GM12801 (cell line): Measurements from ENCODE around the gene SENP8.

Source experiments
- CTCF ChIP-seq: IDR thresholded peaks from one replicate; pipeline ENCODE4 v1.5.1; 2011; ENCODE audit warnings: control low read depth; ENCODE audit not compliant: insufficient read length; ENCODE audit errors: extremely low read depth

The SENP8 gene

GRCh38 chr15:72135719-72136118 is 17.5 kb downstream of the SENP8 start:
- TF ChIP-seq CTCF: no peak

- no peak for TF ChIP-seq CTCF
These were observed 18.2 kb downstream of the SENP8 start for GRCh38 chr15:72136170-72137051.

DNA sequence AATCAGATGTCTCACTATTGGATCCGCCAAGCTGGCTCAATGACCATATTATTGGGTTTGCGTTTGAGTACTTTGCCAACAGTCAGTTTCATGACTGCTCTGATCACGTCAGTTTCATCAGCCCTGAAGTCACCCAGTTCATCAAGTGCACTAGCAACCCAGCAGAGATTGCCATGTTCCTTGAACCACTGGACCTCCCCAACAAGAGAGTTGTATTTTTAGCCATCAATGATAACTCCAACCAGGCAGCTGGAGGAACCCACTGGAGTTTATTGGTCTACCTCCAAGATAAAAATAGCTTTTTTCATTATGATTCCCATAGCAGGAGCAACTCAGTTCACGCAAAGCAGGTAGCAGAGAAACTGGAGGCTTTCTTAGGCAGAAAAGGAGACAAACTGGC is 21.5 kb downstream of the SENP8 start:
- no peak for TF ChIP-seq CTCF

GRCh38 chr15:72140088-72140487 is 21.9 kb downstream of the SENP8 start:
- TF ChIP-seq CTCF: no peak

GRCh38 chr15:72141171-72142084 is 23.2 kb downstream of the SENP8 start:
- no peak for TF ChIP-seq CTCF

DNA sequence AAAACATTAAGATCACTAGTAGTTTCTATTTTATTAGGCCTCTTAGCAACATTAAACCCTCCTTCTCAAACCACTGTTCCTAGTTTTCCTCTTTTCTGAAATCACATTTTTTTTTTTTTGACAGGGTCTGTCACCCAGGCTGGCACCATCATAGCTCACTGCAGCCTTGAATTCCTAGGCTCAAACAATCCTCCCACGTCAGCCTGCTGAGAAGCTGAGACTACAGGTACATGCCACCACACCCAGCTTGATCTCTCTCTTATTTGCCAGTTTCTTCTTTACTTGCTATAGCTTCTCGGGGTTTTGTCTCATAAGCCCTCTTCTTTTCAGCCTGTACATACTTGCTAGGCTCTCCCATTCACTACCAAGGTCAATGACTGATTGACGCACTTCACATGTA is 28.0 kb downstream of the SENP8 start:
- no peak for TF ChIP-seq CTCF

DNA sequence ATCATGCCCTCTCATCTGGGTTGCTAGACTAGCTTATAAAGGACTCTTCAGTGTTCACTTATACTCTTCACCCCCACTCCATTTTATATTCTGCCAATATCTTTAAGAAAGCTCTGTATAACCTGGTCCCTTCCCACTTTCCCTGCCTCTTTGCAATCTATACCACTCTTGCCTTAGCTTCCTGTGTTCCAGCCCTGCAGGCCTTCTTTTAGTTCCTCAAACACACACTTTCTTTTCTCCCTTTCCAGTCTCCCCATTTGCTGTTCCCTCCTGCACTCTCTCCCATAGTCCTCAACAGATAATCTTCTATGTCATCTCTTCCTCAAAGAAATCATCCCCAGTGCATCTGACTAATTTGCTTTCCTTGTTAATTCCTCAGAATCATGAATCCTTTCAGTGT is 28.7 kb downstream of the SENP8 start:
- no peak for TF ChIP-seq CTCF
